ENCODE results near the gene HTR1B.

The HTR1B gene

GRCh38 chr6:77466055-77466450, 2.8 kb upstream of the HTR1B start:
- in situ Hi-C loops (cut with HindIII; ENCODE audit: low sequenced_read_pairs): no loop called here
- TF ChIP-seq CTCF (IDR thresholded peaks at IDR 0.05; ENCODE audit: low read depth, low read length): peak; percentile 86
- peak overlapping the region; percentile 63 for H3K4me3 ChIP-seq (ENCODE audit: low read depth, low read length)
- DNase-seq (ENCODE audit: low read depth, low spot score): peak; percentile 79

DNA sequence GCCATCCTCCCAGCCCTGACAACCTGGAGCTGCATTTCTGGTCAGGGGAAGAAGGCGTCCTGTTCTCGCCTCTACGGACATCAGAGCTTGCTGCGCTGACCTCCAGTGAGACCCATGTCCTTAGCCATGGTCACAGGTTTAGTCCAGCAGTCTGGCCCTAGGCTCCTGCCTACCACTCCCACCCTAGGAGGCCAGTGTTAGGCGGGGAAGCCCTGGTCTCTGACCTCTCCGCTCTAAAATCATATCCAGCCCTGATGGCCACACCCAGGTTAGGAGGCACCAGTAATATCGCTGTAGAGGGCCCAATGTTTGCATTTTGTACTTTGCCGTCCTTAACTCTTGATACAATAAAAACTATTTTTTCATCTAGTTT, 1.2 kb upstream of the HTR1B start:
- no peak for DNase-seq (ENCODE audit: low read depth, low spot score)
- in situ Hi-C loops (cut with HindIII; ENCODE audit: low sequenced_read_pairs): no loop called here
- no peak for TF ChIP-seq CTCF (IDR thresholded peaks at IDR 0.05; ENCODE audit: low read depth, low read length)
- peak overlapping the region; percentile 57 for H3K4me3 ChIP-seq (ENCODE audit: low read depth, low read length)

GRCh38 chr6:77463861-77464494, 687 bp upstream of the HTR1B start:
- DNase-seq (ENCODE audit: low read depth, low spot score): peak; percentile 35
- TF ChIP-seq CTCF (IDR thresholded peaks at IDR 0.05; ENCODE audit: low read depth, low read length): no peak
- peak overlapping the region; percentile 57 for H3K4me3 ChIP-seq (ENCODE audit: low read depth, low read length)
- in situ Hi-C loops (cut with HindIII; ENCODE audit: low sequenced_read_pairs): no loop called here

DNA sequence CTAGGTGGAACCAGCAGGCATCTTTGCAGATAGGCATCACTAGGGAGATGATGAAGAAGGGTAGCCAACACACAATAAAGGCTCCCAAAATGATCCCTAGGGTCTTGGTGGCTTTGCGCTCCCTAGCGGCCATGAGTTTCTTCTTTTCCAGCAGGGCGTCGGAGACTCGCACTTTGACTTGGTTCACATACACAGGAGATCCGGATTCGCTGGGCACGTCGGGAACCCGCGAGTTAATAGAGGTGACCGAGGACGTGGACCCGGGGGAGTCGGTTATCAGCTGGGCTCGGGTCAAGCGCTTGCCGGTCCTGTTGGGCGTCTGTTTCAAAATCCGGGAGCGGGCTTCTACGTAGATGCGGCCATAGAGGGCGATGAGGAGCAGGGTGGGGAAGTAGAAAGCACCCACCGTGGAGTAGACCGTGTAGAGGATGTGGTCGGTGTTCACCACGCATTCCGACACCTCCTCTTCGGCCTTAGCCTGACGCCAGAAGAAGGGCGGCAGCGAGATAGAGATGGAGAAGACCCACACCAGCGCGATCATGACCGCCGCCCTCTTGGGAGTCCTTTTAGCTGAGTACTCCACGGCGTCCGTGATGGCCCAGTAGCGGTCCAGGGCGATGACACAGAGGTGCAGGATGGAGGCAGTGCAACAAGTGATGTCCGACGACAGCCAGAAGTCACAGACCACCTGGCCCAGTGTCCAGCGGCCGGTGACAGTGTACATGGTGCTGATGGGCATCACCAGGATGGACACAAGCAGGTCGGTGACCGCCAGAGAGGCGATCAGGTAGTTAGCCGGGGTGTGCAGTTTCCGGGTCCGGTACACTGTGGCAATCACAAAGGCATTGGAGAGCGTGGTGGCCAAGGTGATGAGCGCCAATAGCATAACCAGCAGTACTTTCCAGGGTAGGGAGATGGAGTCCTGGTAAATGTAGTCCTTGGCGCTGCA, 658 bp downstream of the HTR1B start:
- TF ChIP-seq CTCF (IDR thresholded peaks at IDR 0.05; ENCODE audit: low read depth, low read length): peak; percentile 44
- in situ Hi-C loops (cut with HindIII; ENCODE audit: low sequenced_read_pairs): no loop called here
- H3K4me3 ChIP-seq (ENCODE audit: low read depth, low read length): peak overlapping the region; percentile 57
- DNase-seq (ENCODE audit: low read depth, low spot score): peak; percentile 51

GRCh38 chr6:77461796-77462195, 1.5 kb downstream of the HTR1B start:
- in situ Hi-C loops (cut with HindIII; ENCODE audit: low sequenced_read_pairs): no loop called here
- peak overlapping the region; percentile 57 for H3K4me3 ChIP-seq (ENCODE audit: low read depth, low read length)

GRCh38 chr6:77458421-77458820, 4.9 kb downstream of the HTR1B start:
- DNase-seq (ENCODE audit: low read depth, low spot score): no peak

More at GRCh38 chr6:77461796-77462195, 1.5 kb downstream of the HTR1B start:
- TF ChIP-seq CTCF (IDR thresholded peaks at IDR 0.05; ENCODE audit: low read depth, low read length): no peak
- no peak for DNase-seq (ENCODE audit: low read depth, low spot score)

More at GRCh38 chr6:77458421-77458820, 4.9 kb downstream of the HTR1B start:
- no peak overlapping the region for H3K4me3 ChIP-seq (ENCODE audit: low read depth, low read length)
- in situ Hi-C loops (cut with HindIII; ENCODE audit: low sequenced_read_pairs): no loop called here
- TF ChIP-seq CTCF (IDR thresholded peaks at IDR 0.05; ENCODE audit: low read depth, low read length): no peak
